ENCODE results near the gene TSPAN15. TPM values are rescaled to one million over a fixed set of nuclear protein-coding genes. Genes with fewer than 3 reads are reported as not detected.

Gene TSPAN15
- total RNA-seq, 3 donors from 2014 or later (not counting 1 experiment from before 2014, with no cell fraction given) = 1.3 to 3.9 (median 2.1) TPM

GRCh38 chr10:69464801-69465401 is 13.6 kb downstream of the TSPAN15 start:
- no peak for TF ChIP-seq CTCF (IDR thresholded peaks at IDR 0.05)
- Histone ChIP-seq H3K27ac (ENCODE audit: low read length) (peak overlapping the region; percentile 23), H3K36me3 (ENCODE audit: control insufficient read depth, insufficient read depth, low read length) (no peaks in the 10 kb centered on the region), H3K4me1 (ENCODE audit: control insufficient read depth, insufficient read depth, low read length) (peaks cover 51% of the 10 kb centered on the region), H3K9me3 (ENCODE audit: control insufficient read depth, insufficient read depth, low read length) (no peaks in the 10 kb centered on the region), H3K27me3 (ENCODE audit: control insufficient read depth, insufficient read depth, low read length) (no peaks in the 10 kb centered on the region), H3K4me3 (ENCODE audit: low read length) (no peak overlapping the region)
- peak in 1 of 2 donors; percentile 32 for DNase-seq
- H3K4me1 Mint-ChIP-seq = peaks cover 20 to 27% of the 10 kb centered on the region in 2 donors
- H3K4me3 Mint-ChIP-seq = peak overlapping the region; percentile 62
- no peaks in the 10 kb centered on the region for H3K27me3 Mint-ChIP-seq (ENCODE audit: low read depth in 2 of 2)
- no peaks in the 10 kb centered on the region for H3K36me3 Mint-ChIP-seq
- H3K27ac Mint-ChIP-seq = peak overlapping the region; percentile 59 to 86
- ATAC-seq = peak; percentile 65 to 89 (median 82)
- H3K9me3 Mint-ChIP-seq = no peaks in the 10 kb centered on the region
- intact Hi-C loops (cut with micrococcal nuclease) = no loop called here
- 64% methylated on average over 2 of the region's 2 CpGs for WGBS (ENCODE audit: insufficient coverage)

- peak overlapping the region; percentile 23 for H3K27ac ChIP-seq (ENCODE audit: low read length)
- H3K27ac Mint-ChIP-seq = peak overlapping the region; percentile 59 to 86
- peak in 1 of 2 donors; percentile 38 for DNase-seq
Measured at GRCh38 chr10:69465457-69466157, 14.3 kb downstream of the TSPAN15 start.

GRCh38 chr10:69466158-69466490 is 14.9 kb downstream of the TSPAN15 start:
- 68% methylated on average over 5 of the region's 5 CpGs for WGBS (ENCODE audit: insufficient coverage)
- no peaks in the 10 kb centered on the region for H3K36me3 ChIP-seq (ENCODE audit: control insufficient read depth, insufficient read depth, low read length)
- no peaks in the 10 kb centered on the region for H3K27me3 ChIP-seq (ENCODE audit: control insufficient read depth, insufficient read depth, low read length)
- H3K9me3 Mint-ChIP-seq = no peaks in the 10 kb centered on the region
- peak overlapping the region; percentile 59 to 86 for H3K27ac Mint-ChIP-seq
- intact Hi-C loops (cut with micrococcal nuclease) = no loop called here
- H3K9me3 ChIP-seq (ENCODE audit: control insufficient read depth, insufficient read depth, low read length) = no peaks in the 10 kb centered on the region
- no peak overlapping the region for H3K27ac ChIP-seq (ENCODE audit: low read length)
- H3K36me3 Mint-ChIP-seq = no peaks in the 10 kb centered on the region
- peaks cover 48% of the 10 kb centered on the region for H3K4me1 ChIP-seq (ENCODE audit: control insufficient read depth, insufficient read depth, low read length)
- DNase-seq (no peak), ATAC-seq (no peak)
- peaks cover 0 to 2% of the 10 kb centered on the region in 2 donors for H3K27me3 Mint-ChIP-seq (ENCODE audit: low read depth in 2 of 2)
- TF ChIP-seq CTCF (IDR thresholded peaks at IDR 0.05) = no peak
- H3K4me3 ChIP-seq (ENCODE audit: low read length) = no peak overlapping the region
- peak overlapping the region; percentile 62 for H3K4me3 Mint-ChIP-seq
- peaks cover 20 to 27% of the 10 kb centered on the region in 2 donors for H3K4me1 Mint-ChIP-seq

More at GRCh38 chr10:69465457-69466157, 14.3 kb downstream of the TSPAN15 start:
- H3K36me3 Mint-ChIP-seq = no peaks in the 10 kb centered on the region
- H3K36me3 ChIP-seq (ENCODE audit: control insufficient read depth, insufficient read depth, low read length) = no peaks in the 10 kb centered on the region
- H3K4me3 ChIP-seq (ENCODE audit: low read length) = no peak overlapping the region
- intact Hi-C loops (cut with micrococcal nuclease) = no loop called here
- 71% methylated on average over 9 of the region's 9 CpGs for WGBS (ENCODE audit: insufficient coverage)
- no peaks in the 10 kb centered on the region for H3K27me3 Mint-ChIP-seq (ENCODE audit: low read depth in 2 of 2)
- H3K4me3 Mint-ChIP-seq = peak overlapping the region; percentile 62
- peaks cover 20 to 27% of the 10 kb centered on the region in 2 donors for H3K4me1 Mint-ChIP-seq
- no peaks in the 10 kb centered on the region for H3K27me3 ChIP-seq (ENCODE audit: control insufficient read depth, insufficient read depth, low read length)
- H3K4me1 ChIP-seq (ENCODE audit: control insufficient read depth, insufficient read depth, low read length) = peaks cover 51% of the 10 kb centered on the region
- no peaks in the 10 kb centered on the region for H3K9me3 ChIP-seq (ENCODE audit: control insufficient read depth, insufficient read depth, low read length)
- no peak for TF ChIP-seq CTCF (IDR thresholded peaks at IDR 0.05)
- H3K9me3 Mint-ChIP-seq = no peaks in the 10 kb centered on the region
- ATAC-seq = peak; percentile 31 to 62 (median 41)

Measured in natural killer cell (primary cell).